ENCODE data around the gene LIFR.

DNA sequence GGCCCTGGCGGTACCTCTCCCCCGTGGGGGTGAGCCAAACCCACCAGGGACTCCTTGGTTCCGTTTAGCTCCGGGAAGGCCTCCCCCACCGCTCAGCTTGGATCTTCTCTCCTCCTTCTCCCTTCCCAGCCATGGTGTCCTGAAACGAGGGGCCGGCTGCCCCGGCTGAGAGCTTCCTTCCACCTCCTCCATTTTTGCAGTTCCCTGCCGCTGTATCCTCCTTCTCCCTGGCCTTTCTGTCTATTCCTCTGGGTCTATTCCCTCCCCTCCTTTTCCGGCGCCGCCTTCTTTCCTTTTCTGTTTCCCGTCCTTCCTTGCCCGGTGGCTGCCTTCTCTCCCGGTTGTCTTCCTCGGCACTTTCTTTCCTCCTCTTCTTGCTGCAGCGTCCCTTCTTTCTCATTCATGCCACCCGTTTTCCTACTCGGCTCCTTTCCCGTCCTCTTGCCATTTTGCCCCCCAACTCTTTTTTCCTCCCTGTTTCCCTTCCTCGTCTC lies 110.4 kb downstream of the LIFR start:
- TF ChIP-seq, protein P1, sequence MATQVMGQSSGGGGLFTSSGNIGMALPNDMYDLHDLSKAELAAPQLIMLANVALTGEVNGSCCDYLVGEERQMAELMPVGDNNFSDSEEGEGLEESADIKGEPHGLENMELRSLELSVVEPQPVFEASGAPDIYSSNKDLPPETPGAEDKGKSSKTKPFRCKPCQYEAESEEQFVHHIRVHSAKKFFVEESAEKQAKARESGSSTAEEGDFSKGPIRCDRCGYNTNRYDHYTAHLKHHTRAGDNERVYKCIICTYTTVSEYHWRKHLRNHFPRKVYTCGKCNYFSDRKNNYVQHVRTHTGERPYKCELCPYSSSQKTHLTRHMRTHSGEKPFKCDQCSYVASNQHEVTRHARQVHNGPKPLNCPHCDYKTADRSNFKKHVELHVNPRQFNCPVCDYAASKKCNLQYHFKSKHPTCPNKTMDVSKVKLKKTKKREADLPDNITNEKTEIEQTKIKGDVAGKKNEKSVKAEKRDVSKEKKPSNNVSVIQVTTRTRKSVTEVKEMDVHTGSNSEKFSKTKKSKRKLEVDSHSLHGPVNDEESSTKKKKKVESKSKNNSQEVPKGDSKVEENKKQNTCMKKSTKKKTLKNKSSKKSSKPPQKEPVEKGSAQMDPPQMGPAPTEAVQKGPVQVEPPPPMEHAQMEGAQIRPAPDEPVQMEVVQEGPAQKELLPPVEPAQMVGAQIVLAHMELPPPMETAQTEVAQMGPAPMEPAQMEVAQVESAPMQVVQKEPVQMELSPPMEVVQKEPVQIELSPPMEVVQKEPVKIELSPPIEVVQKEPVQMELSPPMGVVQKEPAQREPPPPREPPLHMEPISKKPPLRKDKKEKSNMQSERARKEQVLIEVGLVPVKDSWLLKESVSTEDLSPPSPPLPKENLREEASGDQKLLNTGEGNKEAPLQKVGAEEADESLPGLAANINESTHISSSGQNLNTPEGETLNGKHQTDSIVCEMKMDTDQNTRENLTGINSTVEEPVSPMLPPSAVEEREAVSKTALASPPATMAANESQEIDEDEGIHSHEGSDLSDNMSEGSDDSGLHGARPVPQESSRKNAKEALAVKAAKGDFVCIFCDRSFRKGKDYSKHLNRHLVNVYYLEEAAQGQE (IDR thresholded peaks at IDR 0.05; ENCODE audit: low read depth) = no peak
- TF ChIP-seq EP300 (IDR thresholded peaks at IDR 0.05; ENCODE audit: borderline replicate concordance) (no peak), FOXM1 (IDR thresholded peaks at IDR 0.05; ENCODE audit: borderline replicate concordance, low read depth) (no peak), TEAD4 (IDR thresholded peaks at IDR 0.05) (no peak), ZBTB7A (IDR thresholded peaks at IDR 0.05; ENCODE audit: low read depth) (no peak), CREB1 (IDR thresholded peaks at IDR 0.05; ENCODE audit: low read depth) (no peak), CEBPB (IDR thresholded peaks at IDR 0.05) (no peak), YY1 (IDR thresholded peaks at IDR 0.05; ENCODE audit: low read depth) (no peak)
- TF ChIP-seq, protein P2, sequence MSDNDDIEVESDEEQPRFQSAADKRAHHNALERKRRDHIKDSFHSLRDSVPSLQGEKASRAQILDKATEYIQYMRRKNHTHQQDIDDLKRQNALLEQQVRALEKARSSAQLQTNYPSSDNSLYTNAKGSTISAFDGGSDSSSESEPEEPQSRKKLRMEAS (IDR thresholded peaks at IDR 0.05) = no peak
